ENCODE measurements around the gene PIH1D2. TPM values are rescaled to one million over a fixed set of nuclear protein-coding genes. Genes with fewer than 3 reads are reported as not detected.
A peak's percentile ranks its signal among the peaks of the same experiment; 100 is the strongest.
"Not testable (repeated sequence)": the region's sequence is repeated elsewhere in the genome, so short reads cannot be mapped to it uniquely, and the experiment has no call there.

Gene PIH1D2
- polyA plus RNA-seq, 3 donors from 2014 or later = not detected

DNA sequence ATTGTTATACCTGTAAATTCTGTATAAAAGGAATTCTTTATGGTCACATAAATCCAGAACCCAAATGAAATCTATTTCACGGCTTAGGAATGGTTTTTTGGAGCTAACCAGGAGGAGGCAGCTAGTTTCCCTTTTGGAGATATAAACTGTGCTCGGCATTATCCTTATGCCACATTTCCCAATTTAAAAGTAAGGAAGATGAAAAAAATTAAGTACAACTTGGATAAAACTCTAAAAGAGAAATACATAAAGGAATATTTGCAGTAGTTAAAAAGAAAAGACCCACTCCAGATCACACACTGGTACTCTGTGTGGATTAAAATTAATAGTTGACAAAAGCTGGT is 30.9 kb downstream of the PIH1D2 start:
- Mint-ChIP-seq H3K4me3 (no peak overlapping the region), H3K27me3 (ENCODE audit: low read depth in 3 of 3) (no peaks in the 10 kb centered on the region), H3K27ac (peak overlapping the region in 1 of 6 donors; percentile 7), H3K36me3 (peaks cover 26 to 63% (median 33%) of the 10 kb centered on the region in 3 donors), H3K4me1 (peaks cover 2 to 16% of the 10 kb centered on the region in 2 donors), H3K9me3 (no peaks in the 10 kb centered on the region)
- no peak for DNase-seq

DNA sequence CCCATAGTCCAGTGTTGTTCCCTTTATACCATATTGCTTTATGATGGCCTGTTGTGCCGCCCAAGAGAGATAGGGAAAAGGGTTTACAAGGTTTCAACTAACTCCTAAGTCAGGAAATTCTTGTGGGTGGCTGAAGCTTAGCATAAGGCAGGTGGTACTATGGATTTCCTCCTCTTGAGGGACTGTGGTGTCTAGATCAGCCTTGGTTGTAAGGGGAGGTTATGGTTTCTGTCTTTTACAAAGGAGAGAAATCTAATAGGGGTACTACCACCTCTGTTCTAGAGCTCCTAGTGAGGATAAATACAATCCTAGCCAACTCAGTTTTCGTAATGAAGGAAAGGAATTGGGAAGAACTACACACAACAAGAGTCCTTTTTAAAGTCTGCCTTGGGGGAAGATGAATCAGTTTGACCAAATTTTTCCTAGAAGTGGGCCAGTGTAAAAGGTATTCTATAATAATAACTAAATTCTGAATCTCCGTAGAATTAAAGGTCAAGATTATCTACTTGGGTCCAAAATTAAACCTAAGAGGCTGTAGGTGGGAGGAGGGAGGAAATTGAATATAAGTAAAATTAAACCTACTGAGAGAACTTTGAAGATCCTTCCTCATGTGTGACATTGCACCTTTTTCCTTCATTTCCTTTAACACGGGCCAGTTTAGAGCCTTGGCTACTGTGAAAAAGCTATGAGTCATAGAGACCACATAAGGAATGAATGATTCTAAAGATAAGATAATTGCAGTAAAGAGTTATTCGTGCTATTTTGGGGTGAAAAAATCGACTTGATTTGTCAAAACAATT is 31.5 kb downstream of the PIH1D2 start:
- peak overlapping the region in 1 of 6 donors; percentile 58 for H3K27ac Mint-ChIP-seq
- H3K36me3 Mint-ChIP-seq = peaks cover 24 to 60% (median 30%) of the 10 kb centered on the region in 3 donors
- peaks cover 2 to 16% of the 10 kb centered on the region in 2 donors for H3K4me1 Mint-ChIP-seq
- DNase-seq = no peak
- no peaks in the 10 kb centered on the region for H3K9me3 Mint-ChIP-seq
- H3K27me3 Mint-ChIP-seq (ENCODE audit: low read depth in 3 of 3) = no peaks in the 10 kb centered on the region
- no peak overlapping the region for H3K4me3 Mint-ChIP-seq

GRCh38 chr11:112037527-112037926 is 36.3 kb downstream of the PIH1D2 start:
- no peak overlapping the region for H3K27ac Mint-ChIP-seq
- H3K4me3 Mint-ChIP-seq = no peak overlapping the region
- H3K4me1 Mint-ChIP-seq = peaks cover 6 to 11% of the 10 kb centered on the region in 2 donors
- peaks cover 0 to 2% (median 0%) of the 10 kb centered on the region in 3 donors for H3K27me3 Mint-ChIP-seq (ENCODE audit: low read depth in 3 of 3)
- peaks cover 14 to 35% (median 31%) of the 10 kb centered on the region in 3 donors for H3K36me3 Mint-ChIP-seq
- DNase-seq = no peak
- no peaks in the 10 kb centered on the region for H3K9me3 Mint-ChIP-seq

GRCh38 chr11:112033902-112034301 is 39.9 kb downstream of the PIH1D2 start:
- DNase-seq = no peak
- Mint-ChIP-seq H3K27ac (no peak overlapping the region), H3K4me3 (no peak overlapping the region), H3K4me1 (peaks cover 0 to 4% of the 10 kb centered on the region in 2 donors), H3K9me3 (no peaks in the 10 kb centered on the region), H3K36me3 (peaks cover 17 to 33% (median 23%) of the 10 kb centered on the region in 3 donors), H3K27me3 (ENCODE audit: low read depth in 3 of 3) (peaks cover 0 to 2% (median 0%) of the 10 kb centered on the region in 3 donors)

- peaks cover 18 to 21% of the 10 kb centered on the region in 2 donors for H3K4me1 Mint-ChIP-seq
- H3K9me3 Mint-ChIP-seq = no peaks in the 10 kb centered on the region
- peak overlapping the region in 1 of 6 donors; percentile 14 for H3K27ac Mint-ChIP-seq
- peaks cover 7 to 12% (median 8%) of the 10 kb centered on the region in 3 donors for H3K27me3 Mint-ChIP-seq (ENCODE audit: low read depth in 3 of 3)
- peaks cover 18 to 24% (median 19%) of the 10 kb centered on the region in 3 donors for H3K36me3 Mint-ChIP-seq
- no peak overlapping the region for H3K4me3 Mint-ChIP-seq
- no peak for DNase-seq
These were observed 44.4 kb downstream of the PIH1D2 start for GRCh38 chr11:112029460-112029859.

GRCh38 chr11:112026784-112027410 is 46.9 kb downstream of the PIH1D2 start:
- Mint-ChIP-seq H3K4me1 (peaks cover 22 to 34% of the 10 kb centered on the region in 2 donors), H3K36me3 (peaks cover 6 to 15% (median 13%) of the 10 kb centered on the region in 3 donors), H3K27me3 (ENCODE audit: low read depth in 3 of 3) (peaks cover 8 to 12% (median 8%) of the 10 kb centered on the region in 3 donors)
- H3K27ac Mint-ChIP-seq, DNase-seq, H3K9me3 Mint-ChIP-seq, H3K4me3 Mint-ChIP-seq: not testable (repeated sequence)

DNA sequence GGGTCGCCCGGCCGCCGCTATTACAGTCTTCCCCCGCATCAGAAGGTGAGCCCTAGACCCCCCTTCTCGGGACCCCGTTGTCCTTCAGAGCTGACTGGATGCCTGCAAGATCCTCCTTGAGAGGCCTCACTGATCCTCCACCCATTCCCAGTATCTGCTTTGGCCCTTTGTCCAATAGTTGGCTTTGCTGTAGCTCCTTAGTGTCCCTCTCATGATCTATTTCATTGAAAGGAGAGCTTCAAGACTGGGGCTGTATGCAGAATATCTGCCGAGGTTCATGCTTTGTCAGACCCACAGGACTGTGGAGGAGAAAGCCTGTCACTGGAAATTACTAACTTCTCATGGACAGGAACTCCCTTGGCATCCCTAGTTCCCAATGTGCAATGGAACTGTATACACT is 48.1 kb downstream of the PIH1D2 start:
- H3K36me3 Mint-ChIP-seq = peaks cover 6 to 15% (median 13%) of the 10 kb centered on the region in 3 donors
- peak overlapping the region; percentile 92 to 98 (median 96) for H3K27ac Mint-ChIP-seq
- H3K4me3 Mint-ChIP-seq = peak overlapping the region; percentile 96 to 100 (median 99)
- no peak for DNase-seq
- H3K9me3 Mint-ChIP-seq = no peaks in the 10 kb centered on the region
- peaks cover 8 to 12% (median 8%) of the 10 kb centered on the region in 3 donors for H3K27me3 Mint-ChIP-seq (ENCODE audit: low read depth in 3 of 3)
- H3K4me1 Mint-ChIP-seq = peaks cover 22 to 34% of the 10 kb centered on the region in 2 donors

DNA sequence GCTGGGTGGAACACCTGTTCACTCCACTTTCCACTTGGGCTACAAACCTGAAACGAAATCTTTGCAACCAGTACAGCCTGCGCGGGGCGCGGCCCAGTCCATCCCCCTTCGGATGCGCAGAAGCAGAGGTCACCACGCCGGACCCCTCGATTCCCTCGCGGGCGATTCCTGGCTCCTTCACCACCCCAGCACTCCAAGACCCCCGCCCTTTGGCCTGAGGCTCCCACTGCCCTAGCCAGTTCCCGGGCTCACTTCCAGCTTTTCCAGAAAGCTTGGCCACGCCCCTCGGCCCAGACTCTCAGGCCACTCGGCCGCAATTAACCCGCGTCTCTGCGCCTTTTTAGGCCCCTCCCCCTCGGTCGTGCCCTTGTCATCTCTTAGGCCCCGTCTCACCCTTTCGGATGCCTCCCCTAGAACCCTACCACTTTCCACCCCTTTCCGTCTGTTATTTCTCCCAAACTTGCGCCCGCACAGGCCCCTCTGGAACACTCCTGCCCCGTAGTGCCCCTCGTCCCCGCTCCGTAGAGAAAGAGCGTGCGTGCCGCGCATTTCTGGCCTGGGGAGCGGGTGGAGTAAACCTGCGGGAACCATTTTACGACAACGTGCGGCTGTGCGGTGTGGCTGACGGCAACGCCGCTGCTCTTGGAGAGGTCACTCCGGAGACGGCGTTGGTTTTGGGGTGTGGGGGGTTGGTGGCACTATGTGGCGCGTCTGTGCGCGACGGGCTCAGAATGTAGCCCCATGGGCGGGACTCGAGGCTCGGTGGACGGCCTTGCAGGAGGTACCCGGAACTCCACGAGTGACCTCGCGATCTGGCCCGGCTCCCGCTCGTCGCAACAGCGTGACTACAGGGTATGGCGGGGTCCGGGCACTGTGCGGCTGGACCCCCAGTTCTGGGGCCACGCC is 48.8 kb downstream of the PIH1D2 start, which contains the start of gene DLAT:
TSS of gene DLAT (plus strand) at position 636 of the 906 bp plus-strand sequence. CDS start at position 701, 65 bp downstream.
- peak; percentile 86 to 89 (median 87) for DNase-seq
- Mint-ChIP-seq H3K36me3 (peaks cover 6 to 12% (median 11%) of the 10 kb centered on the region in 3 donors), H3K4me3 (peak within 1 kb of the TSS; percentile 96 to 100 (median 99)), H3K9me3 (no peaks in the 10 kb centered on the region), H3K27ac (peak within 1 kb of the TSS; percentile 92 to 98 (median 96)), H3K4me1 (peaks cover 22 to 34% of the 10 kb centered on the region in 2 donors), H3K27me3 (ENCODE audit: low read depth in 3 of 3) (peaks cover 8 to 12% (median 8%) of the 10 kb centered on the region in 3 donors)

DNA sequence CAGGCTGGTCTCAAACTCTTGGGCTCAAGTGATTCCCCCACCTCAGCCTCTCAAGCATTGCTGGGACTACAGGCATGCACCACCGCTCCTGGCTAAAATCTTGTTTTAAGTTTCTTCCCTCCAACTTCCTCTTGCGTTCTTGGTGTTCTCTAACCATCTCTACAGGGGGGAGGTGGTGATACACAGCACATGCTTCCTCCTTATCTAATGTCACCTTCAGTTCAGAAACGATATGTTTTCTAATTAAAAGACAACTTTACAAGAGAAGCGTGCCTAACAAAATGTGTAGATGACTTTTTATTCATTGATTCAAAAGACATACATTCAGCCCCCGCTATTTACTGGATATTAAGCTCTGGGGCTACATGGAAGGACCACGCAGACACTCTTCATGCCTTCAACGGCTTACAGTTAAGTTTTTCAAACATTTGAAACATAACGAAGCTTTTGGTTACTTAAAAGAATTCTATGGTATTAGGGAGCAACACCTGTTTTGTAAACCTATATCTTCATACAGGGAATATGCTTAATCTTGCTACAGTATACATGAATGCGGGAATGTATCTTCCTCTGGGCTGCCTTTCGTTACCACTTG is 49.5 kb downstream of the PIH1D2 start:
- peaks cover 4 to 6% (median 6%) of the 10 kb centered on the region in 3 donors for H3K36me3 Mint-ChIP-seq
- H3K4me1 Mint-ChIP-seq = peaks cover 22 to 34% of the 10 kb centered on the region in 2 donors
- peaks cover 8 to 12% (median 8%) of the 10 kb centered on the region in 3 donors for H3K27me3 Mint-ChIP-seq (ENCODE audit: low read depth in 3 of 3)
- peak overlapping the region; percentile 92 to 98 (median 96) for H3K27ac Mint-ChIP-seq
- peak; percentile 5 to 8 (median 6) for DNase-seq
- no peaks in the 10 kb centered on the region for H3K9me3 Mint-ChIP-seq
- H3K4me3 Mint-ChIP-seq = peak overlapping the region; percentile 96 to 100 (median 99)

DNA sequence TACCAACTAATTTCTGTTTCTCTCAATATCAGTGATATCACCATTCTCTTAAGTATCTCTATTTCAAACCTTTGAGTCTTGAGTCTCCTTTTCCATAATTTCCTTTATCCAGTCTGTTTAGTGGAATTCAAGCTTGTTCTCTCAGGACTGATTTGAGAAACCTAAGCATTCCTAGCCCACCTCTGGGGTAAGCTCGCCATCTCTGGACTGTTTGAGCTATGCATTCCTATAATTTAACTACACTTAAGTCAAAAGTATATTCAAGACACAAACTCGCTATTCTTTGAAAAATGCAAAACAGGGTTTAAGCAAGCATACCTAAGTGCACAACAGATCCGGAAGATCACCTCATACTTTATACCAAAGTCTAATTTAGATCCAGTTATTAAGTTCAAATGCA is 50.7 kb downstream of the PIH1D2 start:
- peaks cover 8 to 10% (median 8%) of the 10 kb centered on the region in 3 donors for H3K27me3 Mint-ChIP-seq (ENCODE audit: low read depth in 3 of 3)
- peak overlapping the region in 3 of 6 donors; percentile 39 to 65 (median 52) for H3K27ac Mint-ChIP-seq
- H3K4me3 Mint-ChIP-seq = peak overlapping the region in 3 of 5 donors; percentile 21 to 43 (median 23)
- DNase-seq = no peak
- no peaks in the 10 kb centered on the region for H3K9me3 Mint-ChIP-seq
- H3K4me1 Mint-ChIP-seq = peaks cover 21 to 34% of the 10 kb centered on the region in 2 donors
- H3K36me3 Mint-ChIP-seq = no peaks in the 10 kb centered on the region

DNA sequence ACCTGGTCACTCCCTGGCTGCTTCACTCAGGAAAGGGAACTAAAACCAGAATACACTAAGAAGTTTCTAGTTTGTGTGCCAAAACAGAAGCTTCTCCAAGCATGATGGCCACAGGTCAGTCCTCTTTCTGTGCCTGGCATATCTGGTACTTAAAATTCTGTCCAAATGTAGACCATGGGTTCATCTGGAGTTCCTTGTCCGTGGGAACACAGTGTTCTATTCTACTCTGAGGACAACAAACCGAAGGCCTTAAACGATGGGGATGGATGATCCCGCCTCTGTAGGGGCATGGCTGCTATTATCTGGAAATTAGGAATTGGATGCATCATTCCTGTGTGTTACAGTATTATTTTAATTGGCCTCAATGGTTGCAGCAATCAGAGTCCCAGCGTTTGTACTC is 54.8 kb downstream of the PIH1D2 start:
- H3K4me3 Mint-ChIP-seq = no peak overlapping the region
- no peak for DNase-seq
- no peak overlapping the region for H3K27ac Mint-ChIP-seq
- H3K27me3 Mint-ChIP-seq (ENCODE audit: low read depth in 3 of 3) = peaks cover 0 to 2% (median 1%) of the 10 kb centered on the region in 3 donors
- H3K36me3 Mint-ChIP-seq = no peaks in the 10 kb centered on the region
- H3K9me3 Mint-ChIP-seq = no peaks in the 10 kb centered on the region
- peaks cover 2 to 12% of the 10 kb centered on the region in 2 donors for H3K4me1 Mint-ChIP-seq

Data from immature natural killer cell (primary cell).